GM19324 (cell line): Measurements from ENCODE around the gene ST7.

Experiments used
- ATAC-seq: cut with Tn5 transposase; IDR thresholded peaks from one replicate; pipeline ENCODE4 v1.9.1; 2021; ENCODE audit warnings: mild to moderate bottlenecking, moderate library complexity; ENCODE audit not compliant: unreplicated experiment, low FRiP score

ST7 gene

GRCh38 chr7:117143066-117143465 lies 189.8 kb downstream of the ST7 start:
- ATAC-seq, result no peak

DNA sequence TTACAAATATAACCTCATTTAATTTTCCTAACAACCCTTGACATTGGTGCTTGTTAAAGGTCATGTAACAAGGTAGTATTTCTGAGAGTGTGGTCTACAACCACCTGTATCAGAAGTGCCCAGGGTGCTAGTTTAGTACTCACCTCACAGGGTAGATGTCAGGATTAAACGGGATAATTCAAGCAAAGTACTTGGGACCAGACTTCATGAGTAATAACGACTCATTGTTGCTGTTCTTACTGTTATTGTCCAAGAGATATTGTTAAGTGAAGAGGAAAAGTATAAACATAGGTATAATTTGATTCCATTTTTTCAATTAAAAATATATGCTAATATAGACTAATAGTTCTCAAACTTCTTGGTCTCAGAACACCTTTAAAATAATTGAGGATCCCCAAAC lies 190.3 kb downstream of the ST7 start:
- ATAC-seq, result no peak

GRCh38 chr7:117145333-117145732 lies 192.0 kb downstream of the ST7 start:
- no peak for ATAC-seq

GRCh38 chr7:117146059-117146458 lies 192.8 kb downstream of the ST7 start:
- no peak for ATAC-seq

DNA sequence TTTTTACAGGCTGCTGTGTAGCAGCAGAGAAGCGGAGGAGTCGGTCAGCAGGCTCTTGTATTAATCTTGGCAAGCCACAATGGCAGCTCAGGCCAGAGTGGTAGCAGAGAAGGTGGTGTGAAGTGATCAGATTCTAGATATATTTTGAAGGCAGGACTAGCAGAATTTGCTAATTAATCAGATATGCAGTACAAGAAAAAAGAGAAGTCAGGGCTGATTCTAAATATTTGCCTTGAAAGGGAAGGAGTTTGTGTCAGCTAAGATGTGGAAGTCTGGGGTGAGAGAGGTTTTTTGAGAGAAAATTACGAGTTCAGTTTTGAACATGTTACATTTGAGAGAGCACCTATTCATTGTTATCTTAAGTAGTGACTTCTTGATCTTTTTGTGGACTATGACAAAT lies 193.2 kb downstream of the ST7 start:
- ATAC-seq, result no peak

DNA sequence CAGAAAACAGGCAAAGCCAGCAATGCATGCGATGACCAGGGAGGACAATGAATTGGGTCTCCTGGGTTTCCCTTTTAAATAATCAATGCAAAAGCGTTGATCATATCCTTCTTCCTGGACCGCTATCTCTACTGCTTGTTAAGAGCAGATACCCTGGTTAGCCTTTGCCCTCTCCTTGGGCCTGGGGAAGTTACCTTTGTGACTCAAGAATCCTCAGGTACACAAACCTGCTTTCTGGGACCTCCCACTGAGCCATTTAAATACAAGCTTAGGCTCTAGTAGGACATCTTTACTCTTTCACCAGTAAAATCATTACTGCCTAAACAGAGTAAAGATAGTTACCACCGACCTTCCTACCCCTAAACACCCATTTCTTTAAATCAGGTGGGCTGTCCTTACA lies 195.7 kb downstream of the ST7 start:
- no peak for ATAC-seq

GRCh38 chr7:117149692-117150091 lies 196.4 kb downstream of the ST7 start:
- no peak for ATAC-seq

GRCh38 chr7:117152213-117153007 lies 199.1 kb downstream of the ST7 start:
- ATAC-seq, result no peak

- no peak for ATAC-seq
Observed at GRCh38 chr7:117153016-117153545, 199.8 kb downstream of the ST7 start.

DNA sequence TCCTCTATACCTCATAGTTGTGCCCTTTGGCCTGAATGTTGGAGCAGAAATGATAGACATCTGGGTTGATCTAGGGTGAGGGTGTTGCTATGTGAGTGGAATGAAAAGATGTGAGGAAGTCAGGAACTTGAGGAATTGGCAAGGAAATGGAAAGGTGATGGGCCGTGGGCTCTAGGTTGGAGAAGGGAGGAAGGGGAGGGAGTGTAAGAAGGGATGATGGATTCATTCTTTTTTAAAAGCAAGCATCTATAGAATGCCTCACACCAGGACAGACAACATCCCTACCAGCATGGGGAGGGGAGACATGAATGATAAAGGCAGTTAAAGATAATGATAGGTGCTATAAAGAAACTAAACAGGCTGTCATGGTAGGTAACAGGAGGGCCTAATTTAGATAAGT lies 201.4 kb downstream of the ST7 start:
- no peak for ATAC-seq

DNA sequence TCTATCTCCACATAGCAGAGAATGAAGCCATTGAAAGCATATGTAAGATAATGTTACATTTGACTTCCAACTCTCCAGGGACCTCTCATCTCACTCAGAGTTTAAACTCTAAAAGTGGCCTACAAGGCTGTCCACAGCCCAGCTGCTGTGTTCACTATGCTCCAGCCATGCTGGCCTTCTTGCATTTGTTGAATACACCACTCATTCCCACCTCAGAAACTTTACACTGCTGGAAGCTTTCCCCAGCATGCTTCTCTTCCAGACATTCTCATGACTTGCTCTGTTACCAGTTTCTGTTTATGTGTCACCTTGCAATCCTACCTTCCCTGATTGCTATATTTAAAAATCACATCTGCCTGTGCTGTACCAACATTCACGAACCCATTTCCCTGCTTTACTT lies 202.4 kb downstream of the ST7 start:
- ATAC-seq, result no peak

- no peak for ATAC-seq
Observed at GRCh38 chr7:117157241-117158209, 204.2 kb downstream of the ST7 start.

DNA sequence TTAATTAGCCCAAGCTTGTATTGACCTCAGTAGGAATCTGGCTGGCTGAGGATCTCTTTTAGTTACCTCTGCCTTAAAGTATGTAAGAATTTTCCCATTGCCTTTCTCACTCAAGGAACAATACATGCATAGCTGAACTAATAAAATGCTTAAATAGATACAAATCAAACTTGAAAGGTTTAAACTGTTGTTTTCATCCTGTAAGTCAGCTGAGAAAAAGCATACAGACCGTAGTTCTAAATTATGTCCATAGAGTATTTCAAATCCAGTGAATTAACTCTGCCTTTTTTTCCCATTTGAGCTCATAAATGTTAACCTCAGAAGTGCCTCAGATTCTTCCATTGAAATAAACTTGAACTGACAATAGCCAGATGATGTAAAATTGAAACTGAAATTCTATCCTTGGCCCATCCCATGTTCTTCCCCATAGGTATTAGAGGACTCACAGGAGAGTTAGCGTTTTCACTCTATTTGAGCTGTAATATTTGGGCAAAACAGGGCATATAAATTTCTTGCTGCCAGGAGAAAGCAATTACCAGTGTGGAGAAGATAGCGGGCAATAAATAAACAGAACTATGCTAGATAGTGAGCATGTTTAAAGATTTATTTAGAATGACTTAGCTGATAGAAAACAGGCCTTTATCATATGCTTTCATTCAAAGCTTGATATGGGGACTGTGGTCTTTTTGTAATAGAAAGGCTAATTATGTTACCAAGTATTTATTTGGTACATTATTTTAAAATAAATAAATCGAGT lies 205.8 kb downstream of the ST7 start:
- ATAC-seq, result no peak

GRCh38 chr7:117163101-117163500 lies 209.8 kb downstream of the ST7 start:
- ATAC-seq, result no peak

DNA sequence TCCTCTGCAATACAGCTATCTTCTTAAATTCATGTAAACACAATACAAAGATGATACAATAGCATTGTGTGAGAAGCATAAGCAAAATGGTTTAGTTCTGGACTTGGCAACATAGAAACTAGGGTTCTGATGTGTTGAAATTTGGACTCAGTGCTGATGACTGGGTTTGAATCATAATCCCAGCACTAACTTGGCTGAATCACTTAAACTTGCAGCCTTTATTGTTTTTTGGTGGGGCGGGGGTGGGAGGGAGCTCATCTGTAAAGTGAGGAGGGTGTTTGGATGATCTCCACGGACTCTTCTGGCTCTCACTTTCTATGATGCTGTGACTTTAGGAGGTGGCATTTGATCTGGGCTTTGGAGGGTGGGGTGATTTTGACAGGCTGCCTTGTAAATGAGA lies 211.3 kb downstream of the ST7 start:
- ATAC-seq, result no peak

- ATAC-seq, result no peak
Observed at GRCh38 chr7:117165656-117166055, 212.4 kb downstream of the ST7 start.

GRCh38 chr7:117169907-117170306 lies 216.6 kb downstream of the ST7 start:
- ATAC-seq, result no peak

GRCh38 chr7:117171106-117171505 lies 217.8 kb downstream of the ST7 start:
- no peak for ATAC-seq

- no peak for ATAC-seq
Observed at GRCh38 chr7:117172283-117172682, 219.0 kb downstream of the ST7 start.

DNA sequence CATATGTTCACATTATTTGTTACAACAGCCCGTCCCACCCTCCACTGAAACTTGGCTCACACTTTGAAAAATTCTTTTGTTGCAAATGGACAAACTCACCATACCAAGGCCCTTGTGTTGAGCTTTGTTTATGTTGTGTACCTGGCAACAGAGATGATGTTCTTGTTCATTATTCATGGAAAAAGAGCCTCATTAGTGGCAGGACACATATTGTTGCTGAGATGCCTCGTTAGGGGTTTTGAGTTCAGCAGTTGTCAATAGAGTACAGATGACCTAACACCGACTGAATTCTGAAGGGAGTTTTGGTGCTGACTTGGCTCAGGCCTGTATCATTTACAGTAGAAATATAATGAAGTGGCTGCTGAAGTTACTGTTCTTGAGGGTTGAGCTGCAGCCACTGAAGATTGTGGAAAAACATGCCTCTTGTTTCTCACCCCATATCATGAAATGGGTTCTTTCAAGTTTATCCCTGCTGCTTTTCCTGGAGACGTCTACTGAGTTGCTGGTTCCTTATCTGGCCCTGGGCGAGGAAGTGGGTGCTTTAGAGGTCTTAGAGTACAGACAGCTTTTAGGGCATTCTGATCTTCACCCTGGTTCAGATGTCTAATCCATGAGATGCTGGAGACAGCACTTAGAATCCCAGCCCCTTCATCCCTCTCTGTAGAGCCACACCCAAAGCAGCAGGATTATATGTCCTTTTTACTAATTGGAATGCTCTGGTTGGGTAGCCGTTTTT lies 219.9 kb downstream of the ST7 start:
- no peak for ATAC-seq
